ENCODE results near the gene B4GAT1.

The B4GAT1 gene

DNA sequence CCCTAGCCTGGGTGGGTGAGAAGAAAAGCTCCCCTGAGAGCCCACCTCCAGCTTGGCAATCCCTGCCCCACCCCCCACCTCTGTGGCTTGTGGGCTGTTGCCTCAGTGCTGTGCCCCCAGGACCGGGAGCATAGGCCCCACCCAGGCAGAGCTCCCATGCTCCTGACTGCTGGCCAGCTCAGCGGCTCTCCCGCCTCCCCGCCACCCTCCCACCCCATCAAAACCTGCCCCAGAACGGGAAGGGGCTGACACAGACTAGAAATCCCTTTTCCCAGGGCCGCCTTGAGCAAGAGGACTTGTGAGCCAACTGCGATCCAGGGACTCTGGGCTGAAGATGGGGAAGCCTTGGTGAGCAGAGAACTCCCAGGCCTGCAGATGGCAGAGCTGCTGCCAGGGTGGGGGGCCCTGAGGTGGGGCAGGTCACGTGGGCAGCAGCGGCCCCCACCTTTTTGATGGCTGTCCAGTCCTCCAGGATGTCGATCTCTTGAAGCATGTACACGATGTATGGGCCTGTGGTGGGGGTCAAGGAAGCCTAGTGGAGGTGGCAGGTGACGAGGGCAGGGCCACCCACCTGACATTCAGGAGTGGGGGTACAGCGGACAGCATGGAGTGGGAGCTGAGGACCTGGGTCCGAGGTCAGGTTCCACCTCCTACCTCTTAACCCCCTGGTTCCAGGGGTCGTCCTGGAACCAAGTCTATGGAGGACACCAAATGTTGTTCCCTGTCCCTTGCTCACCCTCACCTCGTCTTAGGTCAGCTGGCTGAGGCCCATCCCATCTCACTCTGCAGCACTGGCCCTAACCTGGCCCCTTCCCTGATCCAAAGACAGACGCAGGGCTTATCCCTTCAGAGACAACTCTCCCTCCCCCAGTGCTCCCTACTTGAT is 8.9 kb downstream of the B4GAT1 start:
- DNase-seq (ENCODE audit: low read depth in 1 of 2, low spot score in 1 of 2) = no peak

- no peak for DNase-seq (ENCODE audit: low read depth in 1 of 2, low spot score in 1 of 2)
These were observed 10.1 kb downstream of the B4GAT1 start for GRCh38 chr11:66337103-66337899.

DNA sequence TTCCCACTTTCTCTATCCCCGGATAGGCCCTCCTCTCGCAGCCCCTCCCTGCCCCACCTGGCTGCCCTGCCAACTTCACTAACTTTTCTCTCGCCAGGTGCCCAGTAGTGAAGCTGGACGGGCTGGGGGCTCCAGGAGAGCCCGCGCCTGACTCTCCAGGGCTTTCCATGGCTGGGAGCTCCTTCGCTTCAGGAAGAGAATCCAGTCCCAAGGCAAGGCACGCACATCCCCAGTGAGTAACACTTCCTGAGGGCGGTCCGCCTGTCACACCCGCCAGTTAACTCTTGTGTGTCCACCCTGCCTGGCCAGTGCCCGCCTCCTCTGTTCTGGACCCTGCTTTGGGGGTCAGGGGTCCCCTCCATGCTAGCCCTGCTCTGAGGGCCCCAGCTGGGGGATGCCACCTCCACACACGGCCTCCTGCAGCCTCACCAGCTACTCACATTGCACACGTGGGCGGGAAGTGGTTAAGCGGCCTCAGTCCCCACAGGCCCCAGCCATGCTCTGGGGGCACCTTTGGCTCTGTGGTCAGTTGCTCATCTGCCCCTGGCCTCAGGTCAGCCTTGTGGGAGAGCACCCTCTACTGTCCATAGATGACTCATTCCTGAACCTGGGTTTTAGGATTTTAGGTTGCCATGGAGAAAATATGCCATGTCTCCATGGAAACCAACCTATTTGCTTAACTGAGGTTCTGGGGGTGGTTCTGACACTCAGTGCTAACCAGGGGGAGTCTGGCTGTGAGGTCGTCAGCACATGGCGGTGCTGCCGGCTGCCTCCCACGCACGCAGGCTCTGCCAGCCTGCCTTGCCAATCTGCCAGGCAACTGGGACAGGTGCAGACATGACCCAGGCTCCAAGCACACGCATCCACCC is 11.0 kb downstream of the B4GAT1 start, which contains the start of gene RIN1:
RIN1 (minus strand) TSS at position 201 of the 869 bp plus-strand sequence; CDS start at position 169, 32 bp downstream.
- no peak for DNase-seq (ENCODE audit: low read depth in 1 of 2, low spot score in 1 of 2)

DNA sequence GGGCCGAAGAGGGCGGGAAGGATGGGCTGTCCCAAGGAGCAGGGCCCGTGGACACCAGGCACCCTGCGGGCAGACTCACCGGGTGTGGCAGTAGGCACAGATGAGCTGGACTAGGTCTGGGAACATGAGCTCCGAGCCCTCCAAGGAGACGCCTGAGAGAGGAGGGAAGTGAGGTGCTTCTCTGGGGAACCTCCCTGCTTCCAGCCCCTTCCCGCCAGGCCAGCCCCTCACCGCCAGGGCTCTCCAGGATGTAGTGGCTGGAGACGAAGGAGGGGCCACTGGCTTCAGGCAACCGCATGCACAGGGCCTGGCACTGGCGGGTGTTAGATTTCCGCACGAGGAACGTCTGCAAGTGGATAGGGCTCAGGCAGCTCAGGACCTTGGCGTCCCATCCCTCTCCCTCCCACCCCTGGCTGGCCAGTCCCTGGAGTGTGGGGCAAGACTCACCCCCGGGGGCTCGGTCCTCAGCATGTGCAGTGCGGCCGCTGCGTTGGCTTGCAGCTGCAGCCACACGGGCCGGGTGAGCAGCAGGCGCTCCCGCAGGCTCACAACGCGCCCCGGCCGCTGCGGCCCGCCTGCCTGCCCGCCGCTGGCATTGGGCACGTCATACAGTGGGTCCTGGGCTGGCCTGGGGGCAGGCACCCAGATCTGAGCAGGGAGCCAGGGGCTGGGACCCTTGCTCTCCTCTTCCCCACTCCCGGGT is 11.7 kb downstream of the B4GAT1 start:
- DNase-seq (ENCODE audit: low read depth in 1 of 2, low spot score in 1 of 2) = no peak

DNA sequence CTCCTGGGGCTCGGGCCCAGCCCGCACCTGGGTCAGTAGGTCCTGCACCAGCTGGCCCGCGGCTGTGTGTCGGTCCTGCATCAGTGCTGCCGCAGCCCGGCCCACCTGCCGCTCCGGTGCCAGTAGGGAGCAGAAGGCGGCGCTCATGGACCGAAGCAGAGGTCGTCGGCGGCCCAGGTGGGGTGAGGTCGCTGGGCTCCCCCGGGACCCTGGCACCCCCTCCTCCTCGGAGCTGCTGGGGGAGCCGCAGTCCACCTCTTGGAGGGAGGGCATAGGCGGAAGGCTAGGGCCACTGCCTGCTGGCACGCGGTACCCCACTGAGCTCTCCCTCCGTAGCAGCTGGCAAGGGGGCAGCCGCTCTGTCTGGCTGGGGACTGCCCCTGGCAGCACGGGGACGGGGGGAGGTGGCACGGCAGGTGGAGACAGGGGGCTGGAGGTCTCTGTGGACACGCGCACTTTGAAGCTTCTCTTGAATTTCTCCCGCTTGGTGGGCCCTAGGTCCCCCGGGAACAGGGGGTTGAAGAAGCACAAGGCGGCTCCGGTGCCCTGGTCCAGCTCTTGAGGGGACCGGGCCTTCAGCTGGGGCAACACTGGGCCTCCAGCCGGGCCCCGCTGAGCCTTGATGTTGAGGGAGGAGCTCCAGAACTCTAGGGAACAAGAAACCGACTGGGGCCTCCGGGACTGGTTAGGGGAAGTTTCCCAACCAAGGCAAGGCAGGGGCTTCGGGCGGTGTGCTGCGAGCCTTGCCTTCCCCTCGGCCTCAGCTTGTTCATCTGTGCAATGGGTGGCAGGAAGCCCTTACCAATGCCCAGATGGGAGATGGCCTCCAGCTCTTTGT is 12.6 kb downstream of the B4GAT1 start:
- DNase-seq (ENCODE audit: low read depth in 1 of 2, low spot score in 1 of 2) = no peak

GRCh38 chr11:66333896-66334604 is 13.4 kb downstream of the B4GAT1 start:
- no peak for DNase-seq (ENCODE audit: low read depth in 1 of 2, low spot score in 1 of 2)

GRCh38 chr11:66333220-66333877 is 14.1 kb downstream of the B4GAT1 start:
- no peak for DNase-seq (ENCODE audit: low read depth in 1 of 2, low spot score in 1 of 2)

DNA sequence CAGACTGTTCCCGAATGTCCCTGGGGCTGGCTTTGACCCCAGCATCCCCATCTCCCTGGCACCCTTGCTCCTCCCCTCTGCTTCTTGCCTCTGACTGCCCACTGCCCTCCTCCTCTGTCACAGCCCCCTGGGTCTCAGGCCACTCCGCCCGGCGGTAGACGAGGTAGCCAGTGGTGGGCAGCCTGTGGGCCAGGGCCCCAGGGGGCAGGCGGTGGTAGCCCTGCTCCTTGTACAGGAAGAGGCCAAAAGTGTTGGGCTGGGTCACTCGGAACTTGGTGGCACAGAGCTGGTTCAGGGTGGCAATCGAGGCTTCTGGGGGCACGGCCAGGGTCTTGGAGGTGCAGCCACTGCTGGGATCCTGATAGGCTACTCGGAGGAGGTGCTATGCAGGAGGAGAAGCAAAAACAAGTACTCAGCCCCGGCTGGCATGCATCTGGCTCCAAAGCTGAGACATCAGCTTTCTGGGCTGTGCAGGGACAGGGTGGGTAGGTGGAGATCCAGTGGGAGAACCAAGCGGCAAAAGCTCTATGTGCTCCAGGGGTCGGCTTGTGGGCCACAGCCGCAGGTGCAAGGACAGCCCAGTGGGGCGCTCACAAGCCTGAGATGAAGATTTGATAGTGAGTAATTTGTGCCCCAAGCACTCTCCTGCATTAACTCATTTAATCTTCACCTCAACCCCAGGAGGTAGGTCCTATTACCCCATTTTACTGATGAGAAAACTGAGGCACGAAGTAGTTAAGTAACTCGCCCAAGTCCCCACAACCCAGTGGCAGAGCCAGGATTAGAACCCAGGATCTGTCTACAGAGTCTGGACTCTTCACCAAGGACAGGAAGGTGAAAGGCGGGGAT is 14.8 kb downstream of the B4GAT1 start:
- DNase-seq (ENCODE audit: low read depth in 1 of 2, low spot score in 1 of 2) = no peak

DNA sequence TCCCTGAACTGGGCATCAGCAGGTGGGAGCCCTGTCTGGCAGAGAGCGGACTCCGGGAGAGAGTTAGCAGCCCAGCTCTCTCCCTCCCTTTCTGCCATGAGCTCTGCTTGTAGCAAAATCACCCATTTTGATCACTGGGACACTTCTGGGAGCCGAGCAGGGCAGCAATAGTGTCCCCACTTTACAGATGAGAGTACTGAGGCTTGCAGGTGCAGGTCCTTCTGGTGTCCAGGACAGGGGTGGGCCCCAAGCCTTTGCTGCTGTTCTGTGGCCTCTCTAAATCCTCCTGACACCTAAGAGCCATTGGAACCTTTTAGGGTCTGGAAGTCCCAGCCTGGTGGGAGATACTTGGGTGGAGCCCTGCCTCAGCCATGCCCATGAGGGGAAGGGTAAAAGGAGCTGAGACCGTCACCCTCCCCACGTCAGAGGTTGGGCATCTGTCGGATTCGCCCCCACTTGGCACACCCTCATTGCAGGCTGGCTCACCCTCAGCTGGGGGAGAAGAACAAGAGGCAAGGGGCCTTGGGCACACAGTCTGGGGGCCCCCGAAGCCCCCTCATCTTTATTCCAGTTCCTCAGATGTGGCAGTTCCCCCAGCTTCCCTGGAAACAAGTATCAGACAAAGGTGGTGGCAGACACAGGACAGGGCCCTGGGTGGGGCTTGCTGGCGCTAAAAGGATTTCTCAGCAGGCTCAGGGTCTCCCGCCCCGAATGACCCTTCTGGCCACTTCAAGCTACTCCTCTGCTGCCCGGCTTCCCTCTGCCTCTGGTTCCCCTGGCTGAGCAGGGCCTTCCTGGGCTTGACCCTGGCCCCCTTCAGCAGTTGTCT is 15.7 kb downstream of the B4GAT1 start:
- DNase-seq (ENCODE audit: low read depth in 1 of 2, low spot score in 1 of 2) = no peak

GRCh38 chr11:66330931-66331330 is 16.5 kb downstream of the B4GAT1 start:
- no peak for DNase-seq (ENCODE audit: low read depth in 1 of 2, low spot score in 1 of 2)

- no peak for DNase-seq (ENCODE audit: low read depth in 1 of 2, low spot score in 1 of 2)
These were observed 18.2 kb downstream of the B4GAT1 start for GRCh38 chr11:66329165-66329673.

GRCh38 chr11:66328302-66329144 is 18.9 kb downstream of the B4GAT1 start:
- peak; percentile 68 to 76 for DNase-seq (ENCODE audit: low read depth in 1 of 2, low spot score in 1 of 2)

GRCh38 chr11:66328031-66328301 is 19.5 kb downstream of the B4GAT1 start:
- DNase-seq (ENCODE audit: low read depth in 1 of 2, low spot score in 1 of 2) = no peak

DNA sequence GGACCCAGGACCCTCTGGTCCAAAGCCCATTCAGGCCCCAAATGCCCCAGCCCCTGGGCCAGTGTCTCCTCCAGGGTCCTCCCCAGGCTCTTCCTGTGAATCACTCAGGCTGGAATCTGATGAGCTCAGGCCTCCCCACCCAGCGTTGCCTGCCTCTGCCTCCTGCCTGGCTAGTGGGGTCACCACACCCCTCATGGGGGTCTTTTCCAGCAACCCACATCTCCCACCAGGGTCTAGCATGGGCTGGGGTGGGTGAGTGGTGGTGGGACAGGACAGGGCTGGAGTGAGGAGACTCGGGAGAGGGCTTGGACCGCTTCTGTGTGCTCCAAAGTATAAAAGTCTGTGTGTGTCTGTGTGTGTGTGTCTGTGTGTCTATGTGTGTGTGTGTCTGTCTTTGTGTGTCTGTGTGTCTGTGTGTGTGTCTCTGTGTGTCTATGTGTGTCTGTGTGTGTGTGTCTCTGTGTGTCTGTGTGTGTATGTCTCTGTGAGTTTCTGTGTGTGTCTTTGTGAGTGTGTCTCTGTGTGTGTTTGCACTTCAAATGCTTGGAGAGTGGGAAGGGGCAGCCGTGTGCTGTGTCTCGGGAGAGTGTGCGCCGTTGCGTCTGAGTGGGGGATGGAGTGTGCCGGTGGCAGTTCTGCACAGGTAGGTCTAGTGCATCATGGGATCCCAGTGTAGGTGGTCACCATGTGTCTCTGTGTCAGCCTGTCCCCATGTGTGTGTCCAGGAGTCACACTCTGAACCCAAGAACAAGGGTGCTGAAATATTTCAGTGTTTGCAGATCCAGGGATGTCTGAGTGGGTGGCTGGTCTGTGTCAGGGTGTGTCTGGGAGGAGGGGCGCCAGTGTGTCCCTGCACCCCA is 20.0 kb downstream of the B4GAT1 start:
- no peak for DNase-seq (ENCODE audit: low read depth in 1 of 2, low spot score in 1 of 2)

Data from stimulated activated CD4-positive, alpha-beta T cell treated with anti-CD3 and anti-CD28 coated beads, Interleukin-15, amount 100 ng/mL, for 1 hour (primary cell).